Measurements from ENCODE around the gene CCDC157. TPM values are rescaled to one million over a fixed set of nuclear protein-coding genes. Genes with fewer than 3 reads are reported as not detected.
A peak's percentile ranks its signal among the peaks of the same experiment; 100 is the strongest.
"Not testable (repeated sequence)": the region's sequence is repeated elsewhere in the genome, so short reads cannot be mapped to it uniquely, and the experiment has no call there.

Gene CCDC157
- total RNA-seq, 2 experiments from 2014 or later, result 2.2 to 2.4 TPM

GRCh38 chr22:30402028-30402765 lies 45.4 kb downstream of the CCDC157 start:
- Mint-ChIP-seq H3K27me3 (no peaks in the 10 kb centered on the region), H3K9me3 (no peaks in the 10 kb centered on the region), H3K4me3 (no peak overlapping the region), H3K36me3 (ENCODE audit: low read depth) (peaks cover 15% of the 10 kb centered on the region), H3K27ac (peak overlapping the region; percentile 49), H3K4me1 (ENCODE audit: low read depth) (peaks cover 27% of the 10 kb centered on the region)
- intact Hi-C loops (cut with micrococcal nuclease), result no loop called here
- no peak for DNase-seq
- ChIA-PET POLR2A (interaction anchor here (0.6 to 1.4 kb wide), 4 partner anchors 9 to 798 kb away, joined by 3 to 5 read pairs (median 4); partner anchors contain the start of gene MTFP1), CTCF (interaction anchor here (0.9 to 1.7 kb wide), 3 partner anchors 11 to 114 kb away, joined by 3 to 8 read pairs (median 4); no protein-coding TSS in a partner anchor)
- no peak for ATAC-seq
- TF ChIP-seq CTCF (IDR thresholded peaks at IDR 0.05), result no peak

- peaks cover 15% of the 10 kb centered on the region for H3K36me3 Mint-ChIP-seq (ENCODE audit: low read depth)
- CTCF ChIA-PET, result interaction anchor here (0.9 to 1.7 kb wide), 3 partner anchors 12 to 115 kb away, joined by 3 to 8 read pairs (median 4); no protein-coding TSS in a partner anchor
- ATAC-seq, result not testable (repeated sequence)
These were observed 45.9 kb downstream of the CCDC157 start for GRCh38 chr22:30402766-30403104.

GRCh38 chr22:30404307-30404706 lies 47.5 kb downstream of the CCDC157 start:
- TF ChIP-seq CTCF (IDR thresholded peaks at IDR 0.05), result no peak
- no peak for DNase-seq
- CTCF ChIA-PET, result no interaction called here

More at GRCh38 chr22:30402766-30403104, 45.9 kb downstream of the CCDC157 start:
- POLR2A ChIA-PET, result interaction anchor here (1.4 kb wide), 1 partner anchor 8 kb away, joined by 5 read pairs; no protein-coding TSS in a partner anchor
- intact Hi-C loops (cut with micrococcal nuclease); H3K27ac Mint-ChIP-seq; H3K9me3 Mint-ChIP-seq; H3K4me3 Mint-ChIP-seq; H3K27me3 Mint-ChIP-seq; DNase-seq: not testable (repeated sequence)
- peaks cover 25% of the 10 kb centered on the region for H3K4me1 Mint-ChIP-seq (ENCODE audit: low read depth)

GRCh38 chr22:30405731-30406130 lies 48.9 kb downstream of the CCDC157 start:
- peaks cover 10% of the 10 kb centered on the region for H3K4me1 Mint-ChIP-seq (ENCODE audit: low read depth)
- POLR2A ChIA-PET, result interaction anchor here (0.9 to 2.7 kb wide), 9 partner anchors 10 to 155 kb away, joined by 3 to 10 read pairs (median 4); partner anchors contain the start of genes SEC14L2 and SEC14L3

More at GRCh38 chr22:30404307-30404706, 47.5 kb downstream of the CCDC157 start:
- ATAC-seq, result no peak
- intact Hi-C loops (cut with micrococcal nuclease), result no loop called here
- Mint-ChIP-seq H3K36me3 (ENCODE audit: low read depth) (peaks cover 15% of the 10 kb centered on the region), H3K27ac (no peak overlapping the region), H3K27me3 (no peaks in the 10 kb centered on the region), H3K4me1 (ENCODE audit: low read depth) (peaks cover 15% of the 10 kb centered on the region), H3K4me3 (no peak overlapping the region), H3K9me3 (no peaks in the 10 kb centered on the region)
- POLR2A ChIA-PET, result interaction anchor here (1.1 kb wide), 1 partner anchor 153 kb away, joined by 3 read pairs; no protein-coding TSS in a partner anchor

GRCh38 chr22:30406400-30406799 lies 49.6 kb downstream of the CCDC157 start:
- H3K9me3 Mint-ChIP-seq, result no peaks in the 10 kb centered on the region
- no peak overlapping the region for H3K4me3 Mint-ChIP-seq
- peaks cover 14% of the 10 kb centered on the region for H3K36me3 Mint-ChIP-seq (ENCODE audit: low read depth)
- ChIA-PET POLR2A (interaction anchor here (1.1 to 2.7 kb wide), 4 partner anchors 10 to 52 kb away, joined by 4 to 10 read pairs (median 5); partner anchors contain the start of gene SEC14L2), CTCF (interaction anchor here (0.9 to 2.2 kb wide), 5 partner anchors 8 to 79 kb away, joined by 3 to 6 read pairs (median 5); partner anchors contain the start of gene SEC14L2)
- TF ChIP-seq CTCF (IDR thresholded peaks at IDR 0.05), result no peak
- intact Hi-C loops (cut with micrococcal nuclease), result no loop called here
- ATAC-seq (no peak), DNase-seq (no peak)
- H3K27ac Mint-ChIP-seq, result no peak overlapping the region
- no peaks in the 10 kb centered on the region for H3K27me3 Mint-ChIP-seq
- H3K4me1 Mint-ChIP-seq (ENCODE audit: low read depth), result peaks cover 10% of the 10 kb centered on the region

More at GRCh38 chr22:30405731-30406130, 48.9 kb downstream of the CCDC157 start:
- TF ChIP-seq CTCF (IDR thresholded peaks at IDR 0.05), result no peak
- Mint-ChIP-seq H3K27me3 (no peaks in the 10 kb centered on the region), H3K4me3 (no peak overlapping the region), H3K36me3 (ENCODE audit: low read depth) (peaks cover 12% of the 10 kb centered on the region), H3K27ac (no peak overlapping the region), H3K9me3 (no peaks in the 10 kb centered on the region)
- CTCF ChIA-PET, result interaction anchor here (0.9 to 2.2 kb wide), 6 partner anchors 9 to 80 kb away, joined by 3 to 6 read pairs (median 5); partner anchors contain the start of genes MTFP1 and SEC14L2
- intact Hi-C loops (cut with micrococcal nuclease), result no loop called here
- no peak for DNase-seq
- no peak for ATAC-seq

Measured in activated CD8-positive, alpha-beta T cell treated with anti-CD3 and anti-CD28 coated beads for 36 hours (primary cell).